Measurements from ENCODE around the gene TSTD1. TPM values are rescaled to one million over a fixed set of nuclear protein-coding genes. Genes with fewer than 3 reads are reported as not detected.

Gene TSTD1
- 0.49 and 6.0 TPM in 2 replicates for total RNA-seq

DNA sequence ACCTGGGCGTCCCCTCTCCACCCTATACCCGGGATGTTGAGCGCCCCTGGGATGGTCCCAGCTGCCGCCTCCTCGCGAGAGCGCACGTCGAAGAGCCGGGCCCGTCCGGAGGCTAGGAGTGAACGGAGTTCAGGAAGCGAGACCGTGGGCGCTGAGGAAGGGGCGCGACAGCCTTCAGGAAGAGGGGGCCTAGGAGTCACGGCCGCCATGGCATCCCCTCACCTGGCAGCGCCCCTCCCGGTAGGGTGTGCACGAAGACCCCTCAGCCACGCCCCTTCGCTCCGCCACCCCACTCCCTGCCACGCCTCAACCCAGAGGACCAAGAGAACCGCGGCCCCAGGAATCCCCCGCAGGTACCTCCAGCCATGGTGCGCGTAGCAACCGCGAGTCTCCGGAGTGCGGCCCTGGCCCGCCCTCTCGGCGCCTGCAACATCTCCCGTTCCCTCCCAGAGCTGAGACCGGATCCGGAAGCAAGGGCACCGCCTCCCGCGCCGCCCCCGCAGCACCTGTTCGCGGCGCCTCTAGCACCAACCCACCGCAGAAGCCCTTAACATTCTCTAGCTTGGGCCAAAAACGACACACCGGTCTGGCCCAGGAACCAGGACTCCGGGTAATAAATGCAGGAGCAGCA, at the start of gene TSTD1:
Gene TSTD1 (minus strand): TSS at position 442 of the 631 bp plus-strand sequence. CDS start 75 bp downstream, at position 367.

GRCh38 chr1:161069731-161070270, 31.0 kb upstream of the TSTD1 start, which contains the start of gene ARHGAP30:
ARHGAP30 (minus strand) TSS chr1:161069891; CDS start chr1:161069624, 267 bp downstream.

DNA sequence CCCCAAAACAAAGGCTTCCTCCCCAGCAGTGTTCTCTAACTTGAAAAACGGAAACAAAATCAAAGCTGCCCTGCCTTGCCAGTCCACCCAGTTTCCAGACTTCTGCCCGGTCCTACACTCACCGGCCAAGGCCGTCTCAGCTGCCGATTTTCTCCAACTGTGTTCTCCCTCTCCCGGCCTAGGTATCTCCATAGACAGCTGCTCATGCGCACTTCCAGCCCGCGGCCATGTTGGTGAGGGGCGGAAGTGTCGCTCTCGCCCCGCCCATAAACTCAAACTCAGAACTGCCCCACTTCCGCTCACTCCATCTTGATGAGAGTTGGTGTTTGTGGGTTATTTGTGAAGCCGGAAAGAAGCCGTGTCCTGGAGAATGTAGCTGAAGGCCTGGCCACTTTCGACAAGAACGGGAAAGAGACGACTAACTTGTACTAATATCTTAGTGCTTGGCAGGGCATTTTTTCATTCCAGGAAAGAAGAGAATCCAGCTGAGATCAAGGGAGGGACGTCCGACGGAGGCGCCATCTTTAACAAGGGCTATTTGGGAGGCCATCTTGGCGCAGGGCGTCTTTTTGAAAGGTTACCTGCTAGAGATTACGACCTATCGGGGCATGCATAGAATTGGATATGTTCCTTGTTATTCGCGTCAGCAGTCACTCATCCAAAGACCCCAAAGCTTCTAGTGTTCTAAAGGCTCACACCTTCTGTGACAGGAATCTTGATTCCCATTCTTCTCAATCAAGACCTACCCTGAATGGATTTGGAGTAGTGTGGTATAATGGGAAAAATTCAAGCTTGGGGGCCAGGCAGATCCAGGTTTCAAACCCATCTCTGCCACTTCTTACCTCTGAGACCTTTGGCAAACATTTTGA, 7.2 kb upstream of the TSTD1 start, which contains the start of gene USF1:
Gene USF1 (minus strand): TSS at position 242 of the 869 bp plus-strand sequence. CDS start 2,702 bp downstream, outside the sequence.

DNA sequence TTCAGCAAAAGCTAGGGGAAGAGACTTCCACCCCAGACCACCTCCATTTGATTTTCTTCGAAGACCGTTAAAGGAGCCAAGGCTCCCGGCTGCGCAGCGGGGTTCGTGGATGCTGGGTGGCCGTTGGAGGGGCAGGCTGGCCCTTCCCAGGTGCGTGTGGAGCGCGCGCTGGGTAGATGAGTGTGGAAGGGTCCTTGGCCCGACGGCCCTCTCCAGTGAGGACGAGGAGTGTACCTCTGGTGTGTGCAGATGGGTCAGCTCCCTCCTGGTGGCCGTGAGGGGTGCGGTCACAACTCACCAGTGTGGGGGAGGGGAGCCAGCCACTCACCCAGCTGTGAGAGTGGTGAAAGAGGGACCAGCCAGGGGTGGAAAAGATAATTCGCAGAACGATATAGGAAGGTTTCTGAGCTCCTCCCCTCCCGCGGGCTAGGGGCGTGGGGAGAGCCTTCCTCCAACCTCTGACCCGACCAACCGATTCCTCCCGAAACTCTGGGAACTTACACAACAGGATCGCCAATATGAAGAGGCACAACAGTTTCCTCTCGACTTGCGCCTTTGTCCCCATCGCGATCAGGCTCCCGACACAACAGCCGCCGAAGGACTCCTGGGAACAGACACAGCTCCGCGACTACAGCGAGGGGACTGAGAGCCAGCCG, 18.1 kb downstream of the TSTD1 start, which contains the start of gene F11R:
Gene F11R (minus strand): TSS at position 644 of the 656 bp plus-strand sequence. CDS start 79 bp downstream, at position 565.

Other genes starting within 250 kb of the TSTD1 start
- not detected in 2 replicates for gene LY9, start 242.8 kb downstream of the TSTD1 start, total RNA-seq
- 0.65 TPM in 1 of 2 replicates, not detected in the other for gene CD244, start 176.1 kb downstream of the TSTD1 start, total RNA-seq
- 0.65 and 1.8 TPM in 2 replicates for gene ITLN1, start 153.8 kb downstream of the TSTD1 start, total RNA-seq
- gene ITLN2, start 84.2 kb downstream of the TSTD1 start, total RNA-seq, result not detected in 2 replicates
- gene F11R, start 17.8 kb downstream of the TSTD1 start, total RNA-seq, result 13.0 and 20.9 TPM in 2 replicates
- 49.8 and 57.2 TPM in 2 replicates for gene USF1, start 7.0 kb upstream of the TSTD1 start, total RNA-seq
- gene ARHGAP30, start 30.9 kb upstream of the TSTD1 start, total RNA-seq, result 1.8 TPM in 1 of 2 replicates, not detected in the other
- not detected in 2 replicates for gene NECTIN4, start 50.6 kb upstream of the TSTD1 start, total RNA-seq
- gene KLHDC9, start 59.4 kb upstream of the TSTD1 start, total RNA-seq, result 0.16 and 7.6 TPM in 2 replicates
- 32.1 and 40.5 TPM in 2 replicates for gene PFDN2, start 79.1 kb upstream of the TSTD1 start, total RNA-seq
- gene NIT1, start 79.1 kb upstream of the TSTD1 start, total RNA-seq, result 26.2 and 30.7 TPM in 2 replicates
- 22.7 and 22.8 TPM in 2 replicates for gene DEDD, start 93.7 kb upstream of the TSTD1 start, total RNA-seq
- 60.6 and 78.7 TPM in 2 replicates for gene UFC1, start 115.0 kb upstream of the TSTD1 start, total RNA-seq
- 7.3 and 7.4 TPM in 2 replicates for gene USP21, start 120.5 kb upstream of the TSTD1 start, total RNA-seq
- 13.4 TPM in 2 replicates for gene PPOX, start 127.5 kb upstream of the TSTD1 start, total RNA-seq
- gene B4GALT3, start 138.5 kb upstream of the TSTD1 start, total RNA-seq, result 15.3 and 17.0 TPM in 2 replicates
- gene ADAMTS4, start 160.1 kb upstream of the TSTD1 start, total RNA-seq, result 6.5 and 12.2 TPM in 2 replicates
- 82.5 and 92.6 TPM in 2 replicates for gene NDUFS2, start 163.4 kb upstream of the TSTD1 start, total RNA-seq
- gene FCER1G, start 176.3 kb upstream of the TSTD1 start, total RNA-seq, result not detected in 2 replicates
- not detected in 2 replicates for gene APOA2, start 184.7 kb upstream of the TSTD1 start, total RNA-seq
- gene TOMM40L, start 187.1 kb upstream of the TSTD1 start, total RNA-seq, result 6.0 and 6.9 TPM in 2 replicates
- gene NR1I3, start 199.2 kb upstream of the TSTD1 start, total RNA-seq, result not detected in 2 replicates
- not detected in 2 replicates for gene PCP4L1, start 219.8 kb upstream of the TSTD1 start, total RNA-seq